ENCODE measurements around the gene PPP4C. TPM values are rescaled to one million over a fixed set of nuclear protein-coding genes. Genes with fewer than 3 reads are reported as not detected.

The PPP4C gene
- total RNA-seq, 1 experiment from 2014 or later = 96.7 TPM

Other genes with a start within 250 kb of the PPP4C start
- 29.6 and 30.1 TPM in 2 replicates for gene CDIPT, start 212.8 kb upstream of the PPP4C start, total RNA-seq (2014; rRNA removed; shearing (Covaris generic))
- gene SEZ6L2, start 176.4 kb upstream of the PPP4C start, total RNA-seq (2014; rRNA removed; shearing (Covaris generic)) = not detected in 2 replicates
- gene ASPHD1, start 175.5 kb upstream of the PPP4C start, total RNA-seq (2014; rRNA removed; shearing (Covaris generic)) = 0.06 and 0.35 TPM in 2 replicates
- gene KCTD13, start 149.8 kb upstream of the PPP4C start, total RNA-seq (2014; rRNA removed; shearing (Covaris generic)) = 3.5 and 5.3 TPM in 2 replicates
- gene TMEM219, start 113.9 kb upstream of the PPP4C start, total RNA-seq (2014; rRNA removed; shearing (Covaris generic)) = 29.8 and 32.1 TPM in 2 replicates
- 27.3 and 30.6 TPM in 2 replicates for gene TAOK2, start 102.1 kb upstream of the PPP4C start, total RNA-seq (2014; rRNA removed; shearing (Covaris generic))
- gene HIRIP3, start 80.4 kb upstream of the PPP4C start, total RNA-seq (2014; rRNA removed; shearing (Covaris generic)) = 10.9 and 12.5 TPM in 2 replicates
- gene INO80E, start 79.8 kb upstream of the PPP4C start, total RNA-seq (2014; rRNA removed; shearing (Covaris generic)) = 54.5 and 55.7 TPM in 2 replicates
- not detected in 2 replicates for gene DOC2A, start 65.0 kb upstream of the PPP4C start, total RNA-seq (2014; rRNA removed; shearing (Covaris generic))
- gene C16orf92, start 52.8 kb upstream of the PPP4C start, total RNA-seq (2014; rRNA removed; shearing (Covaris generic)) = not detected in 2 replicates
- gene TLCD3B, start 44.7 kb upstream of the PPP4C start, total RNA-seq (2014; rRNA removed; shearing (Covaris generic)) = 0.49 and 0.58 TPM in 2 replicates
- gene ALDOA, start 10.2 kb upstream of the PPP4C start, total RNA-seq (2014; rRNA removed; shearing (Covaris generic)) = 646 and 744 TPM in 2 replicates
- 0.18 and 0.73 TPM in 2 replicates for gene TBX6, start 15.9 kb downstream of the PPP4C start, total RNA-seq (2014; rRNA removed; shearing (Covaris generic))
- 10.3 and 13.0 TPM in 2 replicates for gene YPEL3, start 20.2 kb downstream of the PPP4C start, total RNA-seq (2014; rRNA removed; shearing (Covaris generic))
- gene GDPD3, start 37.5 kb downstream of the PPP4C start, total RNA-seq (2014; rRNA removed; shearing (Covaris generic)) = 1.0 and 1.1 TPM in 2 replicates
- gene MAPK3, start 47.2 kb downstream of the PPP4C start, total RNA-seq (2014; rRNA removed; shearing (Covaris generic)) = 25.8 and 31.6 TPM in 2 replicates
- gene CORO1A, start 107.6 kb downstream of the PPP4C start, total RNA-seq (2014; rRNA removed; shearing (Covaris generic)) = 5.6 and 7.0 TPM in 2 replicates
- 38.1 and 50.8 TPM in 2 replicates for gene BOLA2B, start 117.7 kb downstream of the PPP4C start, total RNA-seq (2014; rRNA removed; shearing (Covaris generic))
- 15.2 and 21.7 TPM in 2 replicates for gene SLX1A, start 117.9 kb downstream of the PPP4C start, total RNA-seq (2014; rRNA removed; shearing (Covaris generic))
- 2.2 and 4.3 TPM in 2 replicates for gene SULT1A3, start 123.3 kb downstream of the PPP4C start, total RNA-seq (2014; rRNA removed; shearing (Covaris generic))
- gene NPIPB13, start 172.5 kb downstream of the PPP4C start, total RNA-seq (2014; rRNA removed; shearing (Covaris generic)) = 2.3 and 3.9 TPM in 2 replicates

Data from SJCRH30 (cell line).